Measurements from ENCODE around the gene PDLIM5. TPM values are rescaled to one million over a fixed set of nuclear protein-coding genes. Genes with fewer than 3 reads are reported as not detected.

The PDLIM5 gene
- total RNA-seq, 2 donors from 2014 or later: 598 to 841 TPM

DNA sequence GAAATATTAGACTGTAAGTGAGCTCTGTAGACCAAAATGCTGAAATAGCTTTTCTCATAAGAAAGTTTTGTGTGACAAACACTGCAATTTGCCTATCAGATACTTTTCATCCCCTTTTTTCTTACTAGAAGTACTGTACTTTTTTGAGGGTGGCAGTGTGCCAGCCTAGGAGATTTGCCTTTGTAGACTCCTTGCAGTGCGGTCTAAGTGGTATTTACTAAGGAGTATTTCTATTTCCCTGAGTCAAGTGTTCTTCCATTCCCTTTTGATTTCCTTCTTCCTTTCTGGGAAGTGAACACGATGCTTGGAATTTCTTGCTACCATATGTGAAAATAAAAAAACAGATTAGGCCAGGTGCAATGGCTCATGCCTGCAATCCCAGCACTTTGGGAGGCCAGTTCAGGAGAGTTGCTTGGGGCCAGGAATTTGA is 34.6 kb downstream of the PDLIM5 start:
- Histone ChIP-seq H3K27me3 (no peaks in the 10 kb centered on the region), H3K4me1 (peaks cover 0 to 67% of the 10 kb centered on the region in 2 donors), H3K9me3 (no peaks in the 10 kb centered on the region), H3K4me3 (no peak overlapping the region), H3K36me3 (peaks cover 8% of the 10 kb centered on the region), H3K27ac (peak overlapping the region in 1 of 2 donors; percentile 61)
- TF ChIP-seq, protein P1, sequence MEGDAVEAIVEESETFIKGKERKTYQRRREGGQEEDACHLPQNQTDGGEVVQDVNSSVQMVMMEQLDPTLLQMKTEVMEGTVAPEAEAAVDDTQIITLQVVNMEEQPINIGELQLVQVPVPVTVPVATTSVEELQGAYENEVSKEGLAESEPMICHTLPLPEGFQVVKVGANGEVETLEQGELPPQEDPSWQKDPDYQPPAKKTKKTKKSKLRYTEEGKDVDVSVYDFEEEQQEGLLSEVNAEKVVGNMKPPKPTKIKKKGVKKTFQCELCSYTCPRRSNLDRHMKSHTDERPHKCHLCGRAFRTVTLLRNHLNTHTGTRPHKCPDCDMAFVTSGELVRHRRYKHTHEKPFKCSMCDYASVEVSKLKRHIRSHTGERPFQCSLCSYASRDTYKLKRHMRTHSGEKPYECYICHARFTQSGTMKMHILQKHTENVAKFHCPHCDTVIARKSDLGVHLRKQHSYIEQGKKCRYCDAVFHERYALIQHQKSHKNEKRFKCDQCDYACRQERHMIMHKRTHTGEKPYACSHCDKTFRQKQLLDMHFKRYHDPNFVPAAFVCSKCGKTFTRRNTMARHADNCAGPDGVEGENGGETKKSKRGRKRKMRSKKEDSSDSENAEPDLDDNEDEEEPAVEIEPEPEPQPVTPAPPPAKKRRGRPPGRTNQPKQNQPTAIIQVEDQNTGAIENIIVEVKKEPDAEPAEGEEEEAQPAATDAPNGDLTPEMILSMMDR (IDR thresholded peaks at IDR 0.05): no peak
- no peak for DNase-seq (ENCODE audit: low spot score)

DNA sequence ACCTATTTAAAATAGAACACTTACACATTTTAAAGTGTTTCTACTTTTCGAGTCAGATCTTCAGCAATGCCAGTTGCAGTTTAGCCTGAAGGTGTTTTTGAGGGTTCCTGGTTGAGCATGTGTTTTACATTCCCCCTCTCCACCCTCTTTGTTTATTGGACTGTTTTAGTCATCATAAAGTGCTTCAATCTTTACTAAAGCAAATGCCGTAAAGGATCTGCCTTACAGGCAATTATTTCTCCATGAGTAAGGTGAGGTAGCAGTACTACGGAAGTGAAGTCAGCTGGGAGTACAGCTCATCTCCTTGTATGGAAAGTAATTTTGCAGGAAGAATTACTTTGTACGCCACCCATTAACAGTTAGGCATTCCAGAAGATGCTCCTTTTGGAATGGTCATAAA is 36.9 kb downstream of the PDLIM5 start:
- Histone ChIP-seq H3K9me3 (no peaks in the 10 kb centered on the region), H3K4me3 (no peak overlapping the region), H3K27me3 (no peaks in the 10 kb centered on the region), H3K4me1 (peaks cover 0 to 58% of the 10 kb centered on the region in 2 donors), H3K27ac (peak overlapping the region; percentile 12 to 61), H3K36me3 (peaks cover 8% of the 10 kb centered on the region)
- TF ChIP-seq, protein P1 (IDR thresholded peaks at IDR 0.05): no peak
- no peak for DNase-seq (ENCODE audit: low spot score)

DNA sequence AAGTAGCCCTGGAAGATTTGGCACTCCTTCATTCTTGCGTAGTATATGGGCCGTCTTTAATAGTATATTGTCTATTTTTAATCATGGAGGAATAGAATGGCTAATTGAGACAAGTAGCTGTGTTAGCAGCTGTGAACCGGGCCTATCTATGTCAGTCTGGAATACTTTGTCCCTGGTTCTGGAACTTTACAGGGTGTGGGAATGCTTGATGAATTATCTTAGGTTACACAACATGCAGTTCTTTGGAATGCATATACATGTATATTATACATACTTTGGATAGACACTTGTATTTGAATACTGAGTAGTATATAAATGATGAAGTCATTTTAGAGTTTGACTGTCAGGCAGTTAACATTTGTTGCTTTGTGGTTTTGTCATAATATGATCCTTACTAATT is 37.4 kb downstream of the PDLIM5 start:
- Histone ChIP-seq H3K27ac (peak overlapping the region; percentile 12 to 61), H3K4me1 (peaks cover 0 to 53% of the 10 kb centered on the region in 2 donors), H3K9me3 (no peaks in the 10 kb centered on the region), H3K27me3 (no peaks in the 10 kb centered on the region), H3K4me3 (no peak overlapping the region), H3K36me3 (peaks cover 8% of the 10 kb centered on the region)
- TF ChIP-seq, protein P1 (IDR thresholded peaks at IDR 0.05): no peak
- DNase-seq (ENCODE audit: low spot score): no peak

DNA sequence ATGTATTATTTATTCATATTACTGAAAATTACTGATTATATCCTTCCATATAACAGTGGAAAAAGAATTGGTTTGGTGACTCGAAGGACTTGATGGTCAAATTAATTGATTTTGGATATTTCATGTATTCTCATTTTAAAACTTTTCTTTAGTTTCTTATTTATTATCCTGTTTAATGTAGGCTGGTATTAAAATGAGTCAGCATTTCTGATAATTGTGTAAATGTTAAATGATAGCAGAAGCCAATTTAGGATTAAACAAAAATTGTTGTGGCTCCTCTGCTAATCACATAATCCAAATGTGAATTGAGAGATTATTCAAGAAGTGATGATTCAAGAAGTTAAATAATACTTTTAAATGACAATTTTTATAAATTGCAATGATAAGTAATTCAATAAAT is 38.7 kb downstream of the PDLIM5 start:
- TF ChIP-seq, protein P1 (IDR thresholded peaks at IDR 0.05): no peak
- no peak for DNase-seq (ENCODE audit: low spot score)
- Histone ChIP-seq H3K9me3 (no peaks in the 10 kb centered on the region), H3K4me1 (peaks cover 0 to 46% of the 10 kb centered on the region in 2 donors), H3K36me3 (peaks cover 7% of the 10 kb centered on the region), H3K27me3 (no peaks in the 10 kb centered on the region), H3K27ac (peak overlapping the region in 1 of 2 donors; percentile 52), H3K4me3 (no peak overlapping the region)

DNA sequence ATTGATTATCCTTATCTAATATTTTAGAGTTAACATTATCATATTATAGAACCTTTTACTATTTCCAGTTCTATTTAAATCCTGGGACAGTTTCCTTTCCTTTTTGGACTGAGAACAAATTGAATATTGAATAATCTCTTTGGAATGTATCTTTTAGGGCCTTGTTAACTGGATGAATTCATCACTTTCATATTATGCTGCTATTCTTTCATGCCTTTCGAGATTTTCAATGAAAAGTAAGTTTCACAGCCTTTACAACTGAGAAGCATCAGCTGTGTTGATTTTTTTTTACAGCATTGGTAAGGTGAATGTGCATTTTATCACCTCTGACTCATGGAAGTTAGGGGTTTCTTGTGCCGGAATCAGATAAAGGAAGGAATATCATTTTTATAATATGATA is 39.6 kb downstream of the PDLIM5 start:
- Histone ChIP-seq H3K36me3 (peaks cover 14% of the 10 kb centered on the region), H3K9me3 (no peaks in the 10 kb centered on the region), H3K4me1 (peaks cover 0 to 46% of the 10 kb centered on the region in 2 donors), H3K27me3 (no peaks in the 10 kb centered on the region), H3K27ac (peak overlapping the region in 1 of 2 donors; percentile 52), H3K4me3 (no peak overlapping the region)
- TF ChIP-seq, protein P1 (IDR thresholded peaks at IDR 0.05): no peak
- no peak for DNase-seq (ENCODE audit: low spot score)

DNA sequence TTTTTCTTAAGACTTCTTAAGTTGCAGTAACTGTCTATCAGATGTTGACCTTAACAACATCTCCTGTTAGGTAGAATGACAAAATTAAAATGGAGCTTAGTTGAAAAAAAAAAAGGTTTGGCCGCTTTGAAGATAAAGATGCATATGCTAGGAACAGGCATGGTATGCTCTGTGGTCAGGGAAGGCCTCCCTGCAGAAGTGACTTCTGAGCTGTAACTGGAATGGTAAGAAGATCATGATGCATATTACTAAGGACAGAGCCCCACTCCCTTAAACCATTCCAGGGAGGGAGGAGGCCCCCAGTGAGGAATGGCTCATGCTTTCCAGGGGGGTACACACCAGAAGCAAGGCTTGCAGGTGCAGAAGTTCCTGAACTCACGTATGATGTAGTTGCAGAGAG is 43.7 kb downstream of the PDLIM5 start:
- no peak for DNase-seq (ENCODE audit: low spot score)
- Histone ChIP-seq H3K27me3 (no peaks in the 10 kb centered on the region), H3K9me3 (no peaks in the 10 kb centered on the region), H3K36me3 (peaks cover 14% of the 10 kb centered on the region), H3K4me3 (no peak overlapping the region), H3K4me1 (peaks cover 0 to 57% of the 10 kb centered on the region in 2 donors), H3K27ac (no peak overlapping the region)
- TF ChIP-seq, protein P1 (IDR thresholded peaks at IDR 0.05): no peak

All from right atrium auricular region (tissue), 2 donors.